Hippocampal formation (tissue), 2 donors: ENCODE results near the gene CCDC80.
"Not testable (repeated sequence)": the region's sequence is repeated elsewhere in the genome, so short reads cannot be mapped to it uniquely, and the experiment has no call there.

Experiments
- DNase-seq, 2 donors: peaks; one replicate each; lab custom pipeline; 2025; lab: John Stamatoyannopoulos, UW

Gene CCDC80

GRCh38 chr3:112640930-112641801 lies at the start of gene CCDC80:
Gene CCDC80, minus strand, starts transcription at chr3:112641143. Its CDS starts 1,238 bp downstream, at chr3:112639905.
- no peak for DNase-seq

DNA sequence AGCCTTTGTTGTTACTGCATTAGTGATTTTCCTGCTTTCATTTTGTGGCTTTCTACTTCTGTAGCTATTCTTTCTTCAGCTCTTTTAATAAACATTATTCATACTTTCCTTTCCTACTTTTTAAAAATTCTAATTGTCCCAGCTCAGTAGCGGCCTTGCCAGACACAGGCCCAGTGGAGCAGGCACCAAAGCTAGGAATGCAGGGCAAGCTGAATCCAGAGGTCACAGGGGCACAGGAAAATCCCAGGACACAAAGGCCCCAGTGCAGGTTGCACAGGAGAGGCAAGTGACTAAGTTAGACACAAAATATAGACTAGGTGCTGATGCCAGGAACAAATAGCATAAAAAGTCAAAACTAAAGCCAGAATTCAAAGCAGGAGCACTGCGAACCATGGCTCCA lies 49.0 kb upstream of the CCDC80 start:
- no peak for DNase-seq

- DNase-seq = no peak
Measured at GRCh38 chr3:112689385-112689784, 48.4 kb upstream of the CCDC80 start.

GRCh38 chr3:112688819-112689218 lies 47.9 kb upstream of the CCDC80 start:
- DNase-seq = no peak

DNA sequence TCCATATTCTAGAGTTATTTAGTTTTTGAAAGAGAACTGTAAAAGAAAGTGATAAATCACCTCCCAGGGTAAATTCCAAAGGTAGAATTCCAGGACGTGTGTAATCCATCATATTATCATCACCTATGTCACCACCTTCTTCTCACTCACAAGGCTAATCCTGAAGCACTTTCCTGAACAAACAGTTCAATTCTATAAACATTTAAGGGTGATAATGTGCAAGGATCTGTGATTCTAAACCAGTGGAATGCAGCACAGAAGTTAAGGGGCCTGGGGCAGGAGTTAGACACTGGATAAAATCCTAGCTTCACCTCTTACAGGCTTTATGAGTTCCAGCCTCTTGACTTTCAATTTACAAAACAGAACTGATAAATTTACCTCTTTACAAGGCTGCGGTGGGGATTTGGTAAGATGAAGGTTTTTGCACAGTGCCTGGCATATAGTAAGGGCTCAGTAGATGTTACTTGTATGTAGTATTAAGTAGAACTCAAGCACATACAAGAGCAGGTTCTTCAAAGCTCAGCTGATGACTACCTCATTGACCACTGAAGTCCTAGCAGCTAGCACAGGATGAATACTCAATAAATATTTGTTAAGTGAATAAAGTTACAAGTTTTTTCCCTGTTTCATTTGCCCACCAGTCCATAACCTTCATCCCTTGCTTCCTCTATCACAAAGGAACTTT lies 47.3 kb upstream of the CCDC80 start:
- no peak for DNase-seq

DNA sequence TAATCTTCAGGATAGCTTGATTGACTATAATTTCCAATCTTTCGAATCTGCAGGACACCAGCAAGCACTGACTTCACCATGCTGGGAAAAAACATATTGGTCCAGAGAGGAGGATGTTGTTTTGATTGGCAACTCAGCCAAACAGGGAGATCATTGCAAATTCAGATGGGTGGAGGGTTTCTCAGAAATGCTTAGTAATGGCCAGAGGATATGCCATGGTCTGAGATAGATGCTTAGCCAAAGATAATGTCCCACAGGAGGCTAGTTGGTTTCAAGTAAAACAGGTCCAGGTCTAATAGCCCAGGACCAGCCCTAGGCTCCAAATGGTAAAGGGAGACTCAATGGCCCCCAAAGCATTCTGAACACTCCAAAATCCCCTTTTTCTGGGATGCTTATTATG lies 46.7 kb upstream of the CCDC80 start:
- DNase-seq = no peak

GRCh38 chr3:112687211-112687610 lies 46.3 kb upstream of the CCDC80 start:
- no peak for DNase-seq

GRCh38 chr3:112685956-112686799 lies 45.2 kb upstream of the CCDC80 start:
- DNase-seq = no peak

- no peak for DNase-seq
Measured at GRCh38 chr3:112685420-112685819, 44.5 kb upstream of the CCDC80 start.

DNA sequence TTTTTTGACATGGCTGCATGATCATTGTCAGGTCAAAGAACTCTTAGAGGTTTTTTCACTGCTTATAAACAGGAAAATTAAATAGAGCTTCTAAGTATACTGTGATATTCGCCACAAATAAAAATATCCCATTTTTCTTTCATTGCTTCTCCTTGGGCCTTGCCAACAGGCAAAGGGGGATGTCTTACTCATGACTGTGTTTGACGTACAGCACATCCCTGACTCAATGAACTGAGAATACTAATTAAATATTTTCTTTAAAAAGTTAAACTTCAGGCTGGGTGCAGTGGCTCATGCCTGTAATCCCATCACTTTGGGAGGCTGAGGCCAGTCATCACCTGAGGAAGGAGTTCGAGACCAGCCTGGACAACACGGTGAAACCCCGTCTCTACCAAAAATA lies 41.4 kb upstream of the CCDC80 start:
- no peak for DNase-seq

DNA sequence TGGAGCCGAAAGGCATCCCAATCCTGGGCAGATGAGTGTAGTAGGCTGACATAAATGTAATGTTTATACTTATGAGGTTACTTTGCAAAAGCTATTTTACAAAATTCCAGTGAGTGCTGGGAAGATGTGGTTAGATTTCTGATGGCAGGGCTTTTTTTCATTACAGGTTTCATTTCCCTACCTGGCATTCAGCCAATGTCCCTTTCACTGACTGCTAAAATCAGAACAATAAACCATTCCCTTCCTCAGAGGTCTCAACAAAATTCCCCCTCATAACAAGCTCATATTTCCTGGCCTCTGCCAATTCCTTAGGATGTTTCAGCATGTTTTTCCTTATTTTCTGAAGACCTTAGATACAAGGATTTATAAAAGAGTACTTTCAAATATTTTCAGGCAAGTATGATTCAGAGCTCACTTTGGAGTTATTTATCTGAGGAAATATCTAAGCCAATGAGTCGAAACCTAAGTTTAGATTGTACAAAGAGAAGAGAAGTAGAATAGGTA lies 40.9 kb upstream of the CCDC80 start:
- DNase-seq = no peak

DNA sequence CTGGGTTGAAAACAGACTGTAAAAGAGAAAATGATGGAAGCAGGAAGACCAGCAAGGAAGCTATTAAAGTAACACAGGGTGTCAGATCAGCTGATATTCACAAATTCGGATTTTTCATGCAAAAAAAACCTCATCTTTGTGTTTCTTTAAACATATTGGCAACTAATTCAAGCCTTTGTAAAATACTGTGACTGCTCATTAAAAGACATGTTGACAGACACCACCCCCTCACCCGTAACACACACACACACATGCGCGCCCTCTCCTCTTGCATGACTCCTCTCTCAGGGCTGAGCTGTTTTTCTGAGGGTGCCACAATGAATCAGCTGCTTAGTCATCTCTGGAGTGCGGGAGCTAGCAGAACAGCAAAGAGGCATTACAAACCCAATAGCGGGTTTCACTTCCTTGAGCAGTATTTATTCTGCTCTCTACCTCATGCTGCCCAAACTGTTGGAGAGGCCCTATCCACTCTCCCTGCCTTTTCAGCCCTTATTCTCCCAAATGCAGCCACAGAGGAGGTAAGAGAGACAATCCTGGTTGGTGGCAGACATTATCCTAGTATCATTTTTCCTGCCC lies 35.8 kb upstream of the CCDC80 start:
- peak; percentile 2 to 34 for DNase-seq

- no peak for DNase-seq
Measured at GRCh38 chr3:112675943-112676535, 35.1 kb upstream of the CCDC80 start.

DNA sequence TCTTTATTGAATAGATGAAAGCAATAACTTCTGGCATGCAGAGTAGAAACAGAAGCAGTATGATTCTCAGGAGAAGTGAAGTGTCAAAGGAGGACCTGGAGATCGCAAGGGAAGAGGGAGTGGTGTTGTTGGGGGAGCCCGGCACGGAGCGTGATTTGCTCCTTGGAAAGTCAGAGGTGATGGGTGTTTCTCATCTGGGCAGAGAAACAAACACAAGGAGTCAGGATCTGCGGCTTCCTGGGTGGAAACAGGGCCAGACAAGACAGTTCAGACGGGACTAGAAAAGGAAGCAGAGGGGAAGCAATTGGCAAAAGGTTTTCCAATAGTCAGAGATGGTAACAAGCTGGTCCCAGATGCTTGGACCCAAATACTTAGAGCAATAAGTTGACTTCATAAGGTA lies 34.4 kb upstream of the CCDC80 start:
- DNase-seq = no peak

DNA sequence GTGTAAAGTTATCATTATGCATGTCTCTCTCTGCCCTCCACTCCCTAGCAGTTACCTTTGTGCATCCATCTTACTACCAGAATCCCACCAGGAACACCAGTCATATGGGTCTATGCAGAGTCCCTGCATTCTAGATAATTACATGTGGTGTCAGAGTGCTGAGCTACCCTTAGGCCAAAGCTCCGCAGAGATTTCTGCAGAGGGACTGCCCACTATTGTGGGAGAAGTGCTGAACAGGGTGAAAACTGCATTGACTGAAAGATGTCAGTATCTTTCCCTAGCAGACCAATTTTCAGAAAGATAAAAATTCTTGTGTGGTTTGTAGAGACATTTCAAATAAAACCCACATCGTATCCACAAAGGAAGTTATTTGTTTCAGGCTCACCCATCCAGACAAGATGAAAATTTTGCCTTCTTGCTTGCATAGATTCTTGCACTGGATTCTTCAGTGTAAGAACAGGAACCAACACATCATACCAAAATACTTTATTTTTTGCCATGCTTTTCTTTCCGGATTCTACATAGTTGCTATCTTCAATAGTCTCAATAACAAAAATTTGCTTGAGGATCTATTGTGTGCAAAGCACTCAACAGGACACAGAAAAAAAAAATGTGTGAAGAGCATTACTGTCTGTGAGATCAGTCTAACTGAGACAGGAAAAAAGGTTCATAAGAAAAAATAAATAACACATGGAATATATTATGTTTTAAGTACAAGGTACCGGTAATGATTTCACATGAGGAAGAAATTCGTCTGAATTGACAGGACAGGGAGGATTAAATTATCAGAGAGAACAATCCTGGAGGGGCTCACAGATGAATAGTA lies 32.0 kb upstream of the CCDC80 start:
- no peak for DNase-seq

GRCh38 chr3:112671930-112672715 lies 31.2 kb upstream of the CCDC80 start:
- no peak for DNase-seq

GRCh38 chr3:112670824-112671223 lies 29.9 kb upstream of the CCDC80 start:
- DNase-seq = no peak

DNA sequence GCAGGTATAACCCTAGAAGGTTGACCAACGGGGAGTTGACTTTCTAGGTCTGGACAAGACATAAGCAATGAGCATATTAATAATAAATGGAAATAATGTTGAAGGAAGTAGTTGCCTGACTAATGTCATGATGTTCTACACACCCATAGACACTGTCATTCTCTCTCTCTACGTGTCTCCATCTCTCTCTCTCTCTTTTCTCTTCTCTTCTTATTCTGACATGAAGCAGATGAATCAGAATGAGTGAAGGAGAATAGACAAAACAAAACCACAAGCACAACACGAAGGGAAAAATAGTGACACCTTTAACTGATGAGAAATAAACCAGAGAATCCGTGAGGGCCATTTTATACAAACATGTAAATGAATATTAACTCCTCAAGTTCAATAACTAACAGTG lies 26.7 kb upstream of the CCDC80 start:
- DNase-seq = no peak

DNA sequence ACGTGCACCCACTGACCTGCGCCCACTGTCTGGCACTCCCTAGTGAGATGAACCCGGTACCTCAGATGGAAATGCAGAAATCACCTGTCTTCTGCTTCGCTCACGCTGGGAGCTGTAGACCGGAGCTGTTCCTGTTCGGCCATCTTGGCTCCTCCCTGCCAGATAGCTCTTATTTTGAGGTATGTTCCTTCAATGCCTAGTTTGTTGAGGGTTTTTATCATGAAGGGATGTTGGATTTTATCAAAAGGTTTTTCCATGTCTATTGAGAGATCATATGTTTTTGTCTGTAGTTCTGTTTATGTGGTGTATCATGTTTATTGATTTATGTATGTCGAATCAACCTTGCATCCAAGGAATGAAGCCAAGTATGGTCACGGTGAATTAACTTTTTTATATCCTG lies 24.1 kb upstream of the CCDC80 start:
- not testable (repeated sequence) for DNase-seq

GRCh38 chr3:112656043-112656442 lies 15.1 kb upstream of the CCDC80 start:
- no peak for DNase-seq
